RKO (cell line): Measurements from ENCODE around the gene SPTSSA.
"Not testable (repeated sequence)": the region's sequence is repeated elsewhere in the genome, so short reads cannot be mapped to it uniquely, and the experiment has no call there.

Experiments
- DNase-seq: peaks from one replicate; pipeline ENCODE4 v3.0.0-alpha.2; 2016; ENCODE audit warnings: low spot score

The SPTSSA gene

GRCh38 chr14:34462132-34462893 lies at the start of gene SPTSSA:
Gene SPTSSA, minus strand, starts transcription at chr14:34462240. Its CDS starts 33 bp downstream, at chr14:34462207.
- DNase-seq: peak; percentile 88

- no peak for DNase-seq
Observed at GRCh38 chr14:34507884-34508283, 45.8 kb upstream of the SPTSSA start.

GRCh38 chr14:34507459-34507858 lies 45.4 kb upstream of the SPTSSA start:
- DNase-seq: no peak

GRCh38 chr14:34505124-34505491 lies 43.1 kb upstream of the SPTSSA start:
- not testable (repeated sequence) for DNase-seq

GRCh38 chr14:34504027-34504426 lies 42.0 kb upstream of the SPTSSA start:
- DNase-seq: not testable (repeated sequence)

GRCh38 chr14:34502545-34503225 lies 40.6 kb upstream of the SPTSSA start:
- no peak for DNase-seq

- no peak for DNase-seq
Observed at GRCh38 chr14:34502001-34502400, 40.0 kb upstream of the SPTSSA start.

GRCh38 chr14:34501004-34501580 lies 39.1 kb upstream of the SPTSSA start:
- DNase-seq: no peak

- peak; percentile 55 for DNase-seq
Observed at GRCh38 chr14:34498684-34499412, 36.8 kb upstream of the SPTSSA start.

- DNase-seq: peak; percentile 99
Observed at GRCh38 chr14:34496679-34497513, 34.9 kb upstream of the SPTSSA start.

- no peak for DNase-seq
Observed at GRCh38 chr14:34496007-34496678, 34.1 kb upstream of the SPTSSA start.

GRCh38 chr14:34489324-34489723 lies 27.3 kb upstream of the SPTSSA start:
- no peak for DNase-seq

GRCh38 chr14:34488528-34488927 lies 26.5 kb upstream of the SPTSSA start:
- no peak for DNase-seq

- no peak for DNase-seq
Observed at GRCh38 chr14:34484726-34485125, 22.7 kb upstream of the SPTSSA start.

- DNase-seq: no peak
Observed at GRCh38 chr14:34482463-34482862, 20.4 kb upstream of the SPTSSA start.

GRCh38 chr14:34479694-34480093 lies 17.7 kb upstream of the SPTSSA start:
- no peak for DNase-seq

- no peak for DNase-seq
Observed at GRCh38 chr14:34478261-34478660, 16.2 kb upstream of the SPTSSA start.

- not testable (repeated sequence) for DNase-seq
Observed at GRCh38 chr14:34476036-34476435, 14.0 kb upstream of the SPTSSA start.

GRCh38 chr14:34475163-34475562 lies 13.1 kb upstream of the SPTSSA start:
- DNase-seq: no peak

GRCh38 chr14:34474187-34474679 lies 12.2 kb upstream of the SPTSSA start:
- no peak for DNase-seq
